Endodermal cell (in vitro differentiated cells): ENCODE data around the gene EDC4. TPM values are rescaled to one million over a fixed set of nuclear protein-coding genes. Genes with fewer than 3 reads are reported as not detected.
"Not testable (repeated sequence)": the region's sequence is repeated elsewhere in the genome, so short reads cannot be mapped to it uniquely, and the experiment has no call there.

ENCODE experiments used
- DNase-seq: peaks from one replicate; pipeline ENCODE4 v3.0.0-alpha.2; 2017
- H3K27ac ChIP-seq: 2 replicates; pipeline ENCODE4 v1.5.1; 2013; ENCODE audit warnings: mild to moderate bottlenecking, low read depth, low read length, moderate library complexity
- H3K27me3 ChIP-seq: 2 replicates; pipeline ENCODE4 v1.6.1; 2013; ENCODE audit warnings: mild to moderate bottlenecking, low read length, moderate library complexity; ENCODE audit not compliant: insufficient read depth, control insufficient read depth, poor library complexity, severe bottlenecking
- H3K36me3 ChIP-seq: 2 replicates; pipeline ENCODE4 v1.7.0; 2013; ENCODE audit warnings: mild to moderate bottlenecking, low read length, moderate library complexity; ENCODE audit not compliant: control insufficient read depth, insufficient read depth
- H3K4me1 ChIP-seq: one replicate; pipeline ENCODE4 v1.7.0; 2013; ENCODE audit warnings: low read length; ENCODE audit not compliant: control insufficient read depth, insufficient read depth
- H3K4me3 ChIP-seq: 2 replicates; pipeline ENCODE4 v1.5.1; 2013; ENCODE audit warnings: mild to moderate bottlenecking, low read length, moderate library complexity
- H3K9ac ChIP-seq: 2 replicates; pipeline ENCODE4 v1.6.1; 2013; ENCODE audit warnings: mild to moderate bottlenecking, low read length, moderate library complexity; ENCODE audit not compliant: poor library complexity, severe bottlenecking; ENCODE audit errors: extremely low read depth
- H3K9me3 ChIP-seq: 2 replicates; pipeline ENCODE4 v1.6.1; 2013; ENCODE audit warnings: mild to moderate bottlenecking, low read length, moderate library complexity; ENCODE audit not compliant: control insufficient read depth
- H3K27ac Mint-ChIP-seq: 2 replicates; pipeline ENCODE4 v1.8.0; 2020; ENCODE audit warnings: mixed read lengths
- H3K27me3 Mint-ChIP-seq: 2 replicates; pipeline ENCODE4 v1.8.0; 2021; ENCODE audit warnings: mild to moderate bottlenecking, mixed read lengths; ENCODE audit not compliant: insufficient read depth
- H3K36me3 Mint-ChIP-seq: 2 replicates; pipeline ENCODE4 v1.8.0; 2020; ENCODE audit warnings: low read depth, mixed read lengths
- H3K4me1 Mint-ChIP-seq: 2 replicates; pipeline ENCODE4 v1.8.0; 2020; ENCODE audit warnings: mixed read lengths
- H3K4me3 Mint-ChIP-seq: 2 replicates; pipeline ENCODE4 v1.8.0; 2020; ENCODE audit warnings: mild to moderate bottlenecking, moderate library complexity, mixed read lengths
- H3K9me3 Mint-ChIP-seq: 2 replicates; pipeline ENCODE4 v1.8.0; 2020; ENCODE audit warnings: mild to moderate bottlenecking, mixed read lengths
- CTCF ChIP-seq: fragments of 200-600 bp; sonication (generic); conservative IDR thresholded peaks from 2 replicates; pipeline ENCODE4 v1.5.0; 2021; ENCODE audit warnings: antibody characterized with exemption, mild to moderate bottlenecking
- WGBS, 2 experiments: methylation state at CpG; one replicate each; pipeline versions ENCODE4 v1.1.5 to v1.1.7; 2013; ENCODE audit warnings: missing lambda C conversion rate in 2 of 2, mixed read lengths in 1 of 2; ENCODE audit not compliant: insufficient coverage in 1 of 2, insufficient read length in 1 of 2; 5-methylcytosine and 5-hydroxymethylcytosine counted together
- total RNA-seq, 2 donors: library from RNA; stranded (reverse); fragmentation: NEBNext Ultra II Directional in 1 of 2; extraction: Animal tissue kit (Norgen Biotek cat#: 25700) in 1 of 2; gene quantifications; 2 replicates in 1 of 2; 3 replicates in 1 of 2; pipeline ENCODE4 v1.2.1, GENCODE V29; 2021

The EDC4 gene
- total RNA-seq, 2 donors from 2014 or later: 69.2 to 74.3 TPM

GRCh38 chr16:67910158-67910557, 37.3 kb downstream of the EDC4 start:
- Histone ChIP-seq H3K9me3 (no peaks in the 10 kb centered on the region), H3K4me3 (no peak overlapping the region), H3K36me3 (peaks cover 20% of the 10 kb centered on the region), H3K27ac (no peak overlapping the region), H3K9ac (no peak overlapping the region), H3K27me3 (no peaks in the 10 kb centered on the region), H3K4me1 (peaks cover 4% of the 10 kb centered on the region)
- no peaks in the 10 kb centered on the region for H3K27me3 Mint-ChIP-seq
- WGBS, 2 experiments: 90 to 94% methylated on average over 2 of the region's 2 CpGs
- no peak for DNase-seq
- no peaks in the 10 kb centered on the region for H3K9me3 Mint-ChIP-seq
- peaks cover 13% of the 10 kb centered on the region for H3K4me1 Mint-ChIP-seq
- H3K27ac Mint-ChIP-seq: peak overlapping the region; percentile 26
- peaks cover 26% of the 10 kb centered on the region for H3K36me3 Mint-ChIP-seq
- H3K4me3 Mint-ChIP-seq: no peak overlapping the region
- TF ChIP-seq CTCF: no peak

GRCh38 chr16:67914758-67915495, 42.1 kb downstream of the EDC4 start:
- no peaks in the 10 kb centered on the region for H3K27me3 ChIP-seq
- H3K4me3 Mint-ChIP-seq: no peak overlapping the region
- H3K4me1 ChIP-seq: peaks cover 4% of the 10 kb centered on the region
- no peak overlapping the region for H3K4me3 ChIP-seq
- no peak for TF ChIP-seq CTCF
- H3K27me3 Mint-ChIP-seq: no peaks in the 10 kb centered on the region
- H3K27ac Mint-ChIP-seq: peak overlapping the region; percentile 71
- H3K9me3 Mint-ChIP-seq: no peaks in the 10 kb centered on the region
- WGBS, 2 experiments: 69 to 74% methylated on average over 7 of the region's 7 CpGs
- no peaks in the 10 kb centered on the region for H3K9me3 ChIP-seq
- H3K27ac ChIP-seq: no peak overlapping the region
- H3K4me1 Mint-ChIP-seq: peaks cover 28% of the 10 kb centered on the region
- H3K36me3 ChIP-seq: peaks cover 26% of the 10 kb centered on the region
- H3K36me3 Mint-ChIP-seq: peaks cover 27% of the 10 kb centered on the region
- DNase-seq: peak; percentile 67
- no peak overlapping the region for H3K9ac ChIP-seq

GRCh38 chr16:67915496-67915769, 42.6 kb downstream of the EDC4 start:
- Mint-ChIP-seq H3K27ac (peak overlapping the region; percentile 71), H3K4me1 (peaks cover 28% of the 10 kb centered on the region), H3K36me3 (peaks cover 23% of the 10 kb centered on the region)
- peaks cover 23% of the 10 kb centered on the region for H3K36me3 ChIP-seq
- not testable (repeated sequence) for H3K9me3 ChIP-seq, DNase-seq, H3K9ac ChIP-seq, H3K27ac ChIP-seq, H3K27me3 Mint-ChIP-seq, H3K4me1 ChIP-seq, H3K9me3 Mint-ChIP-seq, H3K4me3 ChIP-seq, H3K27me3 ChIP-seq, H3K4me3 Mint-ChIP-seq
- 83% methylated on average over 1 of the region's 2 CpGs; no CpG with 5 or more reads in 1 of the 2 experiments for WGBS, 2 experiments
